Measurements from ENCODE around the gene CYREN.
"Not testable (repeated sequence)": the region's sequence is repeated elsewhere in the genome, so short reads cannot be mapped to it uniquely, and the experiment has no call there.

CYREN gene

GRCh38 chr7:135170274-135170997, at the start of gene CYREN:
Gene CYREN (minus strand): TSS chr7:135170707. CDS start chr7:135168922, 1,785 bp downstream.
- in situ Hi-C loops (cut with MboI; ENCODE audit: low sequenced_read_pairs) = no loop called here

- in situ Hi-C loops (cut with MboI; ENCODE audit: low sequenced_read_pairs) = no loop called here
Measured at GRCh38 chr7:135217645-135218509, 47.4 kb upstream of the CYREN start.

- in situ Hi-C loops (cut with MboI; ENCODE audit: low sequenced_read_pairs) = no loop called here
Measured at GRCh38 chr7:135215698-135216097, 45.2 kb upstream of the CYREN start.

- in situ Hi-C loops (cut with MboI; ENCODE audit: low sequenced_read_pairs) = no loop called here
Measured at GRCh38 chr7:135215180-135215579, 44.7 kb upstream of the CYREN start.

- in situ Hi-C loops (cut with MboI; ENCODE audit: low sequenced_read_pairs) = no loop called here
Measured at GRCh38 chr7:135213831-135214230, 43.3 kb upstream of the CYREN start.

GRCh38 chr7:135211946-135212685, 41.6 kb upstream of the CYREN start:
- in situ Hi-C loops (cut with MboI; ENCODE audit: low sequenced_read_pairs) = not testable (repeated sequence)

GRCh38 chr7:135211179-135211945, 40.9 kb upstream of the CYREN start, which contains the start of gene WDR91:
Gene WDR91 (minus strand): TSS chr7:135211526. CDS start chr7:135211502, 24 bp downstream.
- in situ Hi-C loops (cut with MboI; ENCODE audit: low sequenced_read_pairs) = no loop called here

DNA sequence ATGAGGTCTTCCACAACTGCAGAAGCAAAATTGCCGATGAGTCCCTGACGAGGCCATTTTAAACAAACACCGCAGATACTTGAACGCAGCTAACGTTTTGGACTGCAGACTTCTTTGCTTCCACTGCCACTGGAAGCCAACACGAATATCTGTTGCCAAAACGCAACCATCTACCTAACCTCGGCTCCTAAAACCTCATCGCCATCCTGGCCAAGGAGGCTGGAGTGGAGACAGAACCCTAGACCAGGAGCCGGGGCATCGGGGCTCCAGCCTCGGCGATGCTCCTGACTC, 40.3 kb upstream of the CYREN start:
- in situ Hi-C loops (cut with MboI; ENCODE audit: low sequenced_read_pairs) = no loop called here

DNA sequence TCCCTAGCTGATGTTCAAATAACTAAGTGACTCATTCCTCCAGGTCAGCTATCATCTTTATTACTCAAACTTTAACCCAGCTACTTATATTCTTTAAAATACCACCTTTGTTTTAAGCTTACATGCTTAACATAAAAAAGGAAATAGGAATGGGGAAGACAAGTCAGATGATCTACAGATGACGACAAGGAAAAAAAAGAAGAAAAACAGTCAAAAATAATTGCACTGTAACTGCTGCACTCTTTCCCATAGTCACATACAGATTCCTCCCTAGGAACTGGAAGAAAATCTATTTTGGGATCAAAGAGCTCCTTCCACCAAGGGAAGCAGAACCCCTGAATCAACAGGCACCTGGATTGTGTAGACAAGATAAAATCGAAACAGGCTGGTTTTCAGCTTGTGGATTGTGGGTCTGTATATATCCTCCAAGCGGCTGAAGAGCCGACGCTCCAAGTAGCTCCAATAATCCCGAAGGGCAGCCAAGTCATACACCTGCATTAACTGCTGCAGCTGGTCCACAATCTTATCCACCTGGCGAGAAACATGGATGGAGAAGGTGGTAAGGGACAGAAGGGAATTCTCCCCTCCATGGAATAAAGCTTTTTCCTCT, 38.8 kb upstream of the CYREN start:
- in situ Hi-C loops (cut with MboI; ENCODE audit: low sequenced_read_pairs) = no loop called here

DNA sequence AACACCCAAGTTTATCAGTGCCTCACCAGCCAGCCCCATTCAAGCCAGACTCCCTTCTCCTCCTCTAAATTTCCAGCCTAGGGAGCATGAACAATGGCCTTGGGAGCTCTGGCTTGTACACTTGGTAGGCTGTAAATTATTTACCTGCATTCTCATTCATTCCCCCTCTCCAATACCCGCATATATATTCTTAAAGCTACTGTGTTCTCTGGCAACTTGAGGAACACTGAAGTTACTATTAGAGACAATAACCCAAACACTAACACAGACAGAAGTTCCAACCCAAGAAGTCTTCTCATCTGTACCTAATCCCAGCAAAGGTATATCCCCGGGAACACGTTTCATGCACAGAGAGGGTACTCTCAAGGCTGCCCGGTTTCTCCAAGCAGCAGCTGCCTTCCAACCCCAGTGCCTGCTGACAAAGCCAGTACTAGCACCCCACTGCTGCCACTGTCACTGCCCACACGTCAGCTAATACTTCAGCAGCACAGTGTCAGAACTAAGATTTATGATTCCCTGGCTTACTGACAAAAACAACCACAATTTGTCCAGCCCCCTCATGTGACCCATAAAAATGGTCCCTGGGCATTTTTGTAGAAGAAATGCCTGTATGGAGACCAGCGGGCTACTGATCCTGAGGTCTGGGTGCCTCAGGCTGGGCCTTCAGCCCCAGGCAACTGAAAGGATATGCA, 37.7 kb upstream of the CYREN start:
- in situ Hi-C loops (cut with MboI; ENCODE audit: low sequenced_read_pairs) = no loop called here

DNA sequence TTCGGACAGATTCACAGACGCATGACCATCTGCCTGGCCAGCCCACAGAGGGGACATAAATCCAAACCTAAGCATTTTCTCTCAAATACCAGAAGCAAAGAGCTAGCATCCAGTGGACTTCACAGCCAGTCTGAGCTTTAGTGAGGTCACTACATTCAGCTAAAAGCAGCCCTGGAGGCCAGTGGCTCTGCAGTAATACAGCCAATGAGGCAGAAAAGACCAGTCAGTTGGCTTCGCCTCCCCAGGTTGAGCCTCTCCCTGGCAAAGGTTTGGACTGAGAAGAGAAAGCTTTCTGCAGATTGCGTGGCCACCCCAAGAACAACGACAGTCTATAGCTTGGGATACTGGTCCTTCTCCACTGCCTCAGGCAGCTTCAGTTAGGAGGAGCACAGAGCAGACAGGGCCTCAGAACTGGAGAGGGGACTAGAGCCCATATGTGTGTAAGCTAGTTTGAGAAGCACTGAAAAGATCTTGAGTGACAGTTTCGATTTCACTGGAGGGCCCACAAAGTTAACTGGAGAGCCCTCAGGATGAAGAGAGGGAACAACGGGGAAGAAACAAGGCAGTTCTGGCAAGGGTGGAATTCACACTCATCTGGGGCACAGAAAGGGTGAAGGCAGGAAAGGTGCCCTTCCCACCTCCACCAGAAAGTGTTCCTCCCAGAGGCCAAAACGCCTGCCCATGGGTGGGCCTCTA, 37.0 kb upstream of the CYREN start:
- in situ Hi-C loops (cut with MboI; ENCODE audit: low sequenced_read_pairs) = no loop called here

- in situ Hi-C loops (cut with MboI; ENCODE audit: low sequenced_read_pairs) = no loop called here
Measured at GRCh38 chr7:135206941-135207391, 36.5 kb upstream of the CYREN start.

GRCh38 chr7:135205850-135206249, 35.3 kb upstream of the CYREN start:
- in situ Hi-C loops (cut with MboI; ENCODE audit: low sequenced_read_pairs) = no loop called here

DNA sequence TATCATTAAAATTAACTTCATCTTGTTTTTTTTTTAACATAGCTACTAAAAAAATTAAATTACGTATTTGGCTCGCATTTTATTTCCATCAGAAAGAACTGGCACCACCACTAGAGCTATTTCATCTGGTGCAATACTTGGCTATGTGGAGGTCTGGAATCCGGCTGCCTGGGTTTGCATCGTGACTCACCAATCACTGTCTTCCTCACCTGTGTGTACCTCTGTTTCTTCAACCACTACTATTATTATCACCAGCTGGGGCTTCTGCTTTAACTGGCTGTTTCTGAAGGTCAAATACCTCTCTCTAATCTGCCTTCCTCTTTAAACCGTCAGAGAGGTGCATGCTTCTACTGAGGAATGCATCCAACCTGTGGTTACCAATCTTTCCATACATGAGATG, 34.4 kb upstream of the CYREN start:
- in situ Hi-C loops (cut with MboI; ENCODE audit: low sequenced_read_pairs) = no loop called here

- in situ Hi-C loops (cut with MboI; ENCODE audit: low sequenced_read_pairs) = no loop called here
Measured at GRCh38 chr7:135204341-135204749, 33.8 kb upstream of the CYREN start.

GRCh38 chr7:135201350-135201749, 30.8 kb upstream of the CYREN start:
- in situ Hi-C loops (cut with MboI; ENCODE audit: low sequenced_read_pairs) = no loop called here

- in situ Hi-C loops (cut with MboI; ENCODE audit: low sequenced_read_pairs) = no loop called here
Measured at GRCh38 chr7:135200821-135201331, 30.4 kb upstream of the CYREN start.

- in situ Hi-C loops (cut with MboI; ENCODE audit: low sequenced_read_pairs) = no loop called here
Measured at GRCh38 chr7:135199439-135199838, 28.9 kb upstream of the CYREN start.
